GM19438 (cell line): ENCODE data around the gene APLP2.
"Not testable (repeated sequence)": the region's sequence is repeated elsewhere in the genome, so short reads cannot be mapped to it uniquely, and the experiment has no call there.

ENCODE experiments used
- ATAC-seq: cut with Tn5 transposase; IDR thresholded peaks from one replicate; pipeline ENCODE4 v1.9.1; 2021; ENCODE audit warnings: low read depth; ENCODE audit not compliant: unreplicated experiment

Gene APLP2

GRCh38 chr11:130069659-130070108 is at the start of gene APLP2:
Gene APLP2 (plus strand): TSS chr11:130069894. CDS start chr11:130069978, 84 bp downstream.
- peak; percentile 97 for ATAC-seq

- no peak for ATAC-seq
Observed at GRCh38 chr11:130020323-130020722, 49.4 kb upstream of the APLP2 start.

GRCh38 chr11:130021606-130022005 is 48.1 kb upstream of the APLP2 start:
- not testable (repeated sequence) for ATAC-seq

- ATAC-seq = no peak
Observed at GRCh38 chr11:130022799-130023198, 46.9 kb upstream of the APLP2 start.

GRCh38 chr11:130023204-130023603 is 46.5 kb upstream of the APLP2 start:
- ATAC-seq = peak; percentile 99

GRCh38 chr11:130024361-130024760 is 45.3 kb upstream of the APLP2 start:
- ATAC-seq = no peak

- no peak for ATAC-seq
Observed at GRCh38 chr11:130025371-130025770, 44.3 kb upstream of the APLP2 start.

- peak; percentile 71 for ATAC-seq
Observed at GRCh38 chr11:130029137-130029536, 40.6 kb upstream of the APLP2 start.

- no peak for ATAC-seq
Observed at GRCh38 chr11:130031056-130031455, 38.6 kb upstream of the APLP2 start.

- no peak for ATAC-seq
Observed at GRCh38 chr11:130031945-130032344, 37.7 kb upstream of the APLP2 start.

- ATAC-seq = no peak
Observed at GRCh38 chr11:130032931-130033330, 36.8 kb upstream of the APLP2 start.

- ATAC-seq = no peak
Observed at GRCh38 chr11:130034236-130034635, 35.5 kb upstream of the APLP2 start.

GRCh38 chr11:130037058-130037457 is 32.6 kb upstream of the APLP2 start:
- ATAC-seq = no peak

- ATAC-seq = no peak
Observed at GRCh38 chr11:130037881-130038585, 31.7 kb upstream of the APLP2 start.

GRCh38 chr11:130040281-130040940 is 29.3 kb upstream of the APLP2 start:
- ATAC-seq = no peak

GRCh38 chr11:130042093-130042591 is 27.6 kb upstream of the APLP2 start:
- no peak for ATAC-seq

- no peak for ATAC-seq
Observed at GRCh38 chr11:130043575-130043974, 26.1 kb upstream of the APLP2 start.

GRCh38 chr11:130047141-130047540 is 22.6 kb upstream of the APLP2 start:
- no peak for ATAC-seq

GRCh38 chr11:130049328-130049771 is 20.3 kb upstream of the APLP2 start:
- ATAC-seq = no peak

- ATAC-seq = no peak
Observed at GRCh38 chr11:130050257-130050656, 19.4 kb upstream of the APLP2 start.

- no peak for ATAC-seq
Observed at GRCh38 chr11:130051082-130051481, 18.6 kb upstream of the APLP2 start.

- ATAC-seq = no peak
Observed at GRCh38 chr11:130052567-130052966, 17.1 kb upstream of the APLP2 start.
